ENCODE measurements around the gene CACNA2D3.
"Not testable (repeated sequence)": the region's sequence is repeated elsewhere in the genome, so short reads cannot be mapped to it uniquely, and the experiment has no call there.

CACNA2D3 gene

DNA sequence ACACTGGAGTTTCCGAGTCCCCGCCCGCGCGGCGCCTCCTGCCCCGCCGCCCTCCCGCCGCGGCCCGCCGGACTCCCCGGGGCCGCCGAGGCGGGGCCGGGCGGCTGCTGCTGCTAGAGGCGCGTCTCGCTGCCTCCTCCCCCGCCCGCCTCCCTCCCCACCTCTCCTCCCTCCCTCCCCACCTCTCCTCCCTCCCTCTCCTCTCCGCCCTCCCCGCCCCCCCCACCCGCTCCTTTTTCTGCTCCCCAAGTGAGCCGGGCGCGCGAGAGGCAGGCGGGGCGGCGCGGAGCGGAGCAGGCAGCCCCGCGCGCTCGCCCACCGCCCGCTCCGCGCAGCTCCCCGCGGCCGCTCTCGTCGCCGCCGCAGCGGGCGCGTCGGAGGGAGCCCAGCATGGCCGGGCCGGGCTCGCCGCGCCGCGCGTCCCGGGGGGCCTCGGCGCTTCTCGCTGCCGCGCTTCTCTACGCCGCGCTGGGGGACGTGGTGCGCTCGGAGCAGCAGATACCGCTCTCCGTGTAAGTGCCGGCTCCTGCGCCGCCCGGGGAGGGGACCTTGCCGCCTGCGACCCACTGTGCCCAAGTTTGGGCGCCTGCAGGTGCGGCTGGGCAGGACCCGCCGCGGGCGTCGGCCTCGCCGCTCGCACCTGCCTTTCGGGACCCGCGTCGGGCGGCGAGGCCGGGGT, at the start of gene CACNA2D3:
CACNA2D3 (plus strand) TSS at position 229 of the 679 bp plus-strand sequence.
- DNase-seq = no peak

DNA sequence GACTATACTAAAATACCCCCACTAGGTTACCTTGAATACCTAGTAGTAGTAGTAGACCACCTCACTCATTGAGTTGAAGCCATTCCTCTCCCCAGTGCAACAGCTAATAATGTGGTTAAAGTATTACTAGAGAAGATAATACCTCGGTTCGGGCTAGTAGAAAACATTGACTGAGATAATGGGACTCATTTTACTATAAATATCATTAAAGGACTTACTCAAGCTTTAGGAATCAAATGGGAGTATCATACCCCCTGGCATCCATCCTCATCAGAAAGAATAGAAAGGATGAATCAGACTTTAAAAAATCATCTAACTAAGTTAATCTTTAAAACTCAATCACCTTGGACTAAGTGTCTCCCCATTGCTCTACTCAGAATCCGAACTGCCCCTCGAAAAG, 49.0 kb upstream of the CACNA2D3 start:
- DNase-seq = no peak

- DNase-seq = no peak
Measured at GRCh38 chr3:54079314-54079713, 43.0 kb upstream of the CACNA2D3 start.

DNA sequence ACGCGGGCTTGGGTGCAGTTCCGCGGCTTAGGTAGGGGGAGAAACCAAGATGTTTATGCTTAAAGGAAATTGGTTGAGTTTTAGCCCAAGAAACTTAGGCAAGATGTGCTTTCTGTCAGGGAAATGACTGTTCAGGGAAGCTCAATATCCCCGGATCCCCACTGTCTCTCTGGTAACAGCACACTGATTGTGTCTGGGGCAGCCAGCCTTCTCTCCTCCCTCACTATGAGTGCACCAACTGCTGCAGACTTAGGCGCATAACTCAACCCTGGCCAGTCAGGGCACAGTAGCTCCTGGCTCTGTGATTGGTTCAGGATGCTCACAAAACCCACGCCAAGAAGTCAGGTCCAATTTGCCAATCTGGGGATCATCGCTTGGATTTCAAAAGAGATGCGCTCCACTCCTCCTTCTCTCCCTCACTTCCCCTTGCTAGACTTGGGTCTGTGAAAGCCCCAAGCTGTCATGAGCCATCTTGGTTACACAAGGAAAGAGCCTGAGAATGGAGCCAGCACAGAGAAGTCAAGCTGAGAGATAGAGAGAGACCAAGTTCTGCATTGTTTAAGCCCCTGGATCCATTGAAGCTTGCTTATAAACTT, 42.5 kb upstream of the CACNA2D3 start:
- no peak for DNase-seq

DNA sequence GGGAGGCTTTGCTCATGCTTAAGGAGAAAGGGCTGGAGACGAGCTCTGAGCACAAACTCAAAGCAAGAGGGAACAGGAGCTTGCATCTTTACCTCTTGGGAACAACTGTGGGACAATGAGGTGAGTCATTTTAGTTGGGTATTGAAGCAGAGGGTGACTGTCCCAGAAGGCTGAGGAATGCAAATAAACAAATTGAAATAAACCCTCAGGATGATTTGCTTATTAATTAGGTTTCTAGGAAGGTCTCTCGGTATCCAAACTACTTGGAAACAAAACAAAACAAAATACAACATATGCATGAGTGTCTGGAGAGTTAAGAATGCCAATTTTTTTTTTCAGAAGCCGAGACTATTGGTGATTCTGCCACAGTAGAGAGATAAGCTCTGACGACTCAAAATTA, 38.4 kb upstream of the CACNA2D3 start:
- no peak for DNase-seq

DNA sequence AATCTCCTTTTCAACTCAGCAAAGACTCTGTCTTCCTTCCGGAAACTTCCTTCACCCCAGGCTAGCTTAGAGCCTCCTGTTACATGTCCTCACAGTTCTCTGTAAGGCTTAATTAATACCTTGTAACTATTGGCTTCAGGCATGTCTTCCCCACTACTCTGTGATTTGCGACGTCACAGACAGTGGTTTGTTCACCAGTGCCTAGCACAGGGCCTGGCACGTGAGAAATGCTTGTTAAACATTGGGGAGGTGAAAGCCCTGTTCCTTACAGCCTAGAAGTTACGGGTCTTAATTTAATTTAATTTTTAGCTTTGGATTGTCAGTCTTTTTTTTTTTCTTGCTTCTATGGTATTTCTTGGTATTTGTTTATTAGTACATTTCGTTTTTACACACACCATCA, 36.4 kb upstream of the CACNA2D3 start:
- DNase-seq = no peak

- no peak for DNase-seq
Measured at GRCh38 chr3:54086652-54087405, 35.5 kb upstream of the CACNA2D3 start.

GRCh38 chr3:54087581-54088410, 34.6 kb upstream of the CACNA2D3 start:
- DNase-seq = no peak

DNA sequence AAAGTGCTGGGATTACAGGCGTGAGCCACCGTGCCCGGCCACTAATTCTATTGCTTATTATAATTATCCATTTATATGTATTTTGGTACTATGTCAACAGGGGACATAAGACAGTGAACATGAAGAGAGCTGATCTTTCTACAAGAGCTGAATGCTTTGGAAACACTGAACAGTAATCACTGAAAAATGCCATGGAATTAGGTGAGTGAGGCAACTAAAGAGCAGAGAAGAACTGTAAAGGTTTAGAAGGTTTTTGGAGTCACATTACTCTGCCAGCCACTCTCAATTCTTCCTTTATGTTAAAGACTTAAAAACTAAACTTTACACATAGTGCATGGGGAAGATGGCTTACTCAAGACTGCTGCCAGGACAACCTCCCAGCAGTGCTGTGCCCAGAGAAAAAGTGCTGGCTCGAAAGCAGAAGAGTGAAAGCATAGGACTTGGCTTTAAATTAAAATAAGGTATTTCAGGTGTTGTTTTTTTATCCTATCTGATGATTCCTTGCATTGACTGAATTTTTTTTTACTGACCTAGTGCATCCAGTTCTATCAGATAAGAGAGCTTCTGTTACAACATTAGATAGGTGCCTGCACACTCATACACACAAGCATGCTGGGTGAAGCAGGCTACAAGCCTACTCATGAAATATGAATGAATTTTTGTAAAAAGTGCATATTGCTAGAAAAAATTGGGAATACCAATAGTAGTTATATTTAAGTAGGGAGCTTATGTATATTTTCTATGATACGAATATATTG, 28.7 kb upstream of the CACNA2D3 start:
- DNase-seq = no peak

- no peak for DNase-seq
Measured at GRCh38 chr3:54094926-54095325, 27.4 kb upstream of the CACNA2D3 start.

DNA sequence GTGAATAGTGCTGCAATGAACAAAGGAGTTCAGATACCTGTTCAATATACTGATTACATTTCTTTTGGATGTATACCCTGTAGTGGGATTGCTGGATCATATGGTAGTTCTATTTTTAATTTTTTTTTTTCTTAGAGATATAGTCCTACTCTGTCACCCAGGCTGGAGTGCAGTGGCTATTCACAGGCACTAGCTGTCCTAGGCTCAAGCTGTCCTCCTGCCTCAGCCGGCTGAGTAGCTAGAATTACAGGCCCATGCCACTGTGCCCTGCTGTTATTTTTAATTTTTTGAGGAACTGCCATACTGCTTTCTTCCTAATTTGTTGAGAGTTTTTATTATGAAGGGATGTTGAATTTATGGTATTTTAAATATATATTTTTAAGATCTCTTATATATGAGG, 23.0 kb upstream of the CACNA2D3 start:
- no peak for DNase-seq

DNA sequence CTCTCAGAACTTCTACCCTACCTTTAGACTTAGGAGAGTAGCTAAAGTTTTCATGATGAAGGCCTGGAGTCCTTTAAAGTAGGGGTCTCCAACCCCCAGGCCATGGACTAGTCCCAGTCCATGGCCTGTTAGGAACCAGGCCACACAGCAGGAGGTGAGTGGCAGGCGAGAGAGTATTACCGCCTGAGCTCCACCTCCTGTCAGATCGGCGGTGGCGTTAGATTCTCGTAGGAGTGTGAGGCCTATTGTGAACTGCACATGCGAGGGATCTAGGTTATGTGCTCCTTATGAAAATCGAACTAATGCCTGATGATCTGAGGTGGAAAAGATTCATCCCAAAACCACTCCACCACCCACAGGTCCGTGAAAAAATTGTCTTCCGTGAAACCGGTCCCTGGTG, 18.3 kb upstream of the CACNA2D3 start:
- no peak for DNase-seq

- DNase-seq = not testable (repeated sequence)
Measured at GRCh38 chr3:54116129-54116528, 6.2 kb upstream of the CACNA2D3 start.

DNA sequence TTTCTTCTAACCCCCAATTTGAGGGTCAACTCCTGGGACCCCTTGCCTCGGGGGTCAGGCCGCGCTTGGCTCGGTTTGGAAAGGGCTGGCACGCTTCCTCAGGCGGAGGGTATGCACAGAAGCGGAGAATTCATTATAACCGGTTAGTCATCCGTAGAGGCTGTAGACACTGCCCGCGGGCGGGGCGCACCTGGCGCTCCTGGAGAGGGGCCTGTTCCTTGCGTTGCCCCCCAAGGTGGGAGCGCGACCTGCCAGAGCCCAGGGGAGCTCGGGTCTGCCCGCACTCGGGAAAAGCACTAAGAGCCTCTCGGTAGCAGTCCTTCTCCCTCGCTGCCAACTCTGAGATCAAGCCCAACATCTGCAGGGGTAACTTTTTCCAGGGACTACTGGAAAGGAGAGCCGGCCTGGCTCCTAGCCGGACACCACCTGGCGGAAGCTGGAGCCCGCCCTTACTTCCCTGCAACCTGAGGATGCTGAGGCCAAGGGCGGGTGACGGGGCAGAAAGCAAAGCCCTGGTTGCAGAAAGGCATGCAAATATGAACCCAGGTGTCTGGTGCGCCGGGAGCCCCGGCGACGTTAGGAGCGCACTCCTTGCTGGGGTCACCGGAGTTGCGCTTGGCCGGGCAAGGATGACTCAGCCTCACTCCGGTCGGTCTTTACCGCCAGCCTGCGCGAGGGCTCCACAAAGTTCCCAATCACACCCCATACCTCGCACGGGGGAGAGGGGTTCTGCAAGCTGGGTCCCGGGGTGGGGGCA, 1.5 kb upstream of the CACNA2D3 start:
- no peak for DNase-seq

DNA sequence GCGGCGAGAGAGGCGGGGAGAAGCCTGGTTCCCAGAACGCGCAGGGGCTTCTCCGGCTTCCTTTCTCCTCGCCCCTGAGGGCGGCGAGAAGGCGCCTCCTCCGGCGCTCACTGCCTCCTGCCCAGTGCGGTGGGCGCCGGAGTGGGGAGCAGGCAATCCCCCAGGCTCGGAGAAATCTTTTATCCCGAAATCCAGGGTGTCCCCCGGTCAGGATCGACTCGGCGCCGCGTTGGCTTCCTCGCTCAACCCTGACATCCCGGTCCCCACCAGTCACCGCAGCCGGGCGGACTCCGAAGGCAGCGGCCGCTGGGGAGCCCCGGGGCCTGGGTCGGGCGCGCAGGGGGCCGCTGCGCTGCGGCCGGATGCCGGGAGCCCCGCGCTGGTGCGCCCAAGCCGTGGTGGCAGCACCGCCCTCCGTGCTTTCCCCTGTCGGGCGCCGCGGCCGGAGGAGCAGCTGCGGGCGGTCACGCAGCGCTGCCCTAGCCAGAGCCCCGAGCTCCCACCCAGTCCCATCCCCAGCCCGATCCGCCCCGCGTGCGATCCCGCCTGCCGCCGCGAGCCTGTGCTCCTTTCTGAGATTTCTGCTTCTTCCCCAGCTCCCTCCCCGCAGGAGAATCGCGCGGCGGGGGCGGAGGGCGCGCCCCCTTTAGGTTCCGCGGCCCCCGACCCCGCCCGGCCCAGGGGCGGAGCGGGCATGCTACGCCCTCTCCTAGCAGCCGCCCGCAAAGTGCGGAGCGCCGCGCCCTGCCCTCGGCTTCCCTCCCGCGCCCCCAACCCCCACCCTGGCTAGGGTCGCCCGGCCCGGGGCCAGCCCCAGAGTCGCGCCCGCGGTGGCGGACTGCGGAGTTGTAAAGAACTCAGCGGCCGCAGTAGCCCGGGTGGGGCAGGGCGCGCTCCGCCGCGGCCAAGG, 683 bp upstream of the CACNA2D3 start:
- no peak for DNase-seq

- no peak for DNase-seq
Measured at GRCh38 chr3:54123003-54123775, 837 bp downstream of the CACNA2D3 start.

DNA sequence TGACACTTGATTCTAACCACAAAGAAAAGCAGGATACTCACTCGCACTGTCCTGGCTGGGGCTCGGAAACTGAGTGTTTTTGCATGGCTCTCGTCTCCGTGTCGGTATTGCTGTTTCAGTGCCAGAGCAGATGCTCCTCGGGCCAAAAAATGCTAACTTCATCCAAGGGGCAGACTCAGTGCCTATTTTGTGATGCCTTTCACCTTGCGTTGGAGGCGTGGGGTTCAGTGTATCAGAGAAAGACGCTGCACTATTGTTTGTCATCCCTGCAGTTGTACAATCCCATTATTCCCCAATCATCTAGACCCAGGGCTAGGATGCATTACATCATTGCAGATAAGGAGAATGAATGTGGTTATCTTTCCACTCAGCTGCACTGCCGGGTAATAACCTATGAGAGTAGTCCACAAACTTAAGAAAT, 1.4 kb downstream of the CACNA2D3 start:
- DNase-seq = no peak

- DNase-seq = no peak
Measured at GRCh38 chr3:54125300-54125699, 2.9 kb downstream of the CACNA2D3 start.

DNA sequence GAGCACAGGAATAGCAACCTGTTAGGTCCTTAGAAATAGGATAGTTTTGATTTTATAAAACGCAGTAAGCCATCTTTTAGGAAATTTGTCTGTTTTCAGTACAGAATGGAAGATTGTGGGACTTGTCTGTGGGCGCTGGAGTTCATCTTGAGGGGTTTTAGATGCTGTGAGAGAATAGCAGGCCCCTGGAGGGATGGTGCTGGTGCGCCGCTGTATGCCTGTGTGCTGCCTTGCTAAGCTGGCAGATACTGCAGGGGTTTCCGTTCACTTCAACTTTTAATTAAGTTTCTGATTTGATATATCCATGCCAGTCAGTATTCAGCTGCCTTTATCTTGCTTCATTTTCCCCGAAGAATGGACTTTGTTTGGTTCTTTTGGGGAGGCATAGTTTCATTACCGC, 4.2 kb downstream of the CACNA2D3 start:
- DNase-seq = no peak

Data from CD4-positive, alpha-beta T cell treated with Interleukin-10 for 1 hour (primary cell).